Cardiac fibroblast (primary cell): ENCODE results near the gene KHDC1.
"Not testable (repeated sequence)": the region's sequence is repeated elsewhere in the genome, so short reads cannot be mapped to it uniquely, and the experiment has no call there.

Experiments
- DNase-seq, 2 donors: peaks; one replicate each; pipeline versions ENCODE4 v3.0.0 to v3.0.0-alpha.2; 2010; ENCODE audit warnings: low read depth in 2 of 2
- H3K4me3 ChIP-seq, 2 donors: replicated peaks in 1 of 2; 1 replicate in 1 of 2; 2 replicates in 1 of 2; pipeline ENCODE4 v1.5.1; 2011; ENCODE audit warnings: low read depth in 2 of 2, low read length in 2 of 2, mild to moderate bottlenecking in 2 of 2, moderate library complexity in 1 of 2
- CTCF ChIP-seq: IDR thresholded peaks from one replicate; pipeline ENCODE4 v1.5.1; 2011; ENCODE audit warnings: low read depth, mild to moderate bottlenecking, low read length, inconsistent platforms

KHDC1 gene

GRCh38 chr6:73299151-73299971, 36.4 kb upstream of the KHDC1 start:
- H3K4me3 ChIP-seq = peak overlapping the region; percentile 35 to 39
- DNase-seq = no peak
- no peak for TF ChIP-seq CTCF

GRCh38 chr6:73293331-73293730, 30.3 kb upstream of the KHDC1 start:
- no peak for TF ChIP-seq CTCF
- no peak overlapping the region for H3K4me3 ChIP-seq
- DNase-seq = no peak

GRCh38 chr6:73290435-73290834, 27.4 kb upstream of the KHDC1 start:
- no peak for TF ChIP-seq CTCF
- peak in 1 of 2 donors; percentile 44 for DNase-seq
- no peak overlapping the region for H3K4me3 ChIP-seq

GRCh38 chr6:73286752-73287151, 23.8 kb upstream of the KHDC1 start:
- H3K4me3 ChIP-seq = no peak overlapping the region
- no peak for DNase-seq
- no peak for TF ChIP-seq CTCF

GRCh38 chr6:73285674-73286283, 22.8 kb upstream of the KHDC1 start:
- H3K4me3 ChIP-seq = no peak overlapping the region
- TF ChIP-seq CTCF = peak; percentile 47
- peak; percentile 77 to 80 for DNase-seq

GRCh38 chr6:73282871-73283270, 19.9 kb upstream of the KHDC1 start:
- H3K4me3 ChIP-seq = no peak overlapping the region
- no peak for TF ChIP-seq CTCF
- DNase-seq = no peak

- H3K4me3 ChIP-seq, DNase-seq: not testable (repeated sequence)
These were observed 18.7 kb upstream of the KHDC1 start for GRCh38 chr6:73281684-73282083.

GRCh38 chr6:73269296-73269695, 6.3 kb upstream of the KHDC1 start:
- not testable (repeated sequence) for DNase-seq, H3K4me3 ChIP-seq

GRCh38 chr6:73268896-73269295, 5.9 kb upstream of the KHDC1 start:
- DNase-seq, H3K4me3 ChIP-seq: not testable (repeated sequence)
